Measurements from ENCODE around the gene TMEM217.

The TMEM217 gene

DNA sequence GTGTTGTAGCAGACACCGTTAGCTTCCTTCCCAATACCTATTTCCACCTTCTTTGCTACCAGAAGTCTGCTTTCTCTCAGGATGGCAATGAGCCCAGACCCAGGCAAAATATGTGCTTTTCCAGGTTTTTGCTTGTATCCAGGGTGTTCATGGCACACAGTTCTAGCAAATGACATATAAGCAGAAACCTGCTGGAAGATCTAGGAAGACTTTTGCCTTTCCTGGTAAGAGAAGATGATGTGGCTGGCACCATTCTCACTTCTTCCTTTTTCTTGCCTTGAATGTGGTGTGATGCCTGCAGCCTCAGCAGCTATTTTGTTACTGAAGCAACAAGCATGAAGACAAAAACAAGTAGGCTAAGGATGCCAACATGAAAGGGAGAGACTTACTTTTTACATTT lies 19.6 kb downstream of the TMEM217 start:
- Histone ChIP-seq H3K4me1 (ENCODE audit: control insufficient read depth, insufficient read depth, low read length, poor library complexity, severe bottlenecking) (peaks cover 4% of the 10 kb centered on the region), H3K9me3 (ENCODE audit: control insufficient read depth, low read length) (no peaks in the 10 kb centered on the region)

DNA sequence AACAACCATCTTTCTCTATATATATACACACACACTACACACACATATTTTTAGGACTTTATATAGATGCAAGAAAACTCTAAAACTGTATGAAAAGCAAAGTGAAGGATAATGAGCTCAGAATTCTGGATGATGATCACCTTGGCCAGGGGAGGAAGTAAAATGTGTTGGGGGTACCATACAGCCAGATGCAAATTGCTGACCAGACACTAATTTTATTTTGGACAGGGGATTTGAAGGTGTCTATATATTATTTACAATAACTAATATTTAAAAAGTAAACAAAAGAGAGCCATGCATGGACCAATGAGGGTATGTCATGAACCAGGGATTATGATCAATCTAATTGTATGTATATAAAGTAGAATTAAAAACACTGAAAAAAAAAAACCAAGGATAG lies 20.2 kb downstream of the TMEM217 start:
- Histone ChIP-seq H3K9me3 (ENCODE audit: control insufficient read depth, low read length) (no peaks in the 10 kb centered on the region), H3K36me3 (ENCODE audit: control insufficient read depth, insufficient read depth, low read length) (no peaks in the 10 kb centered on the region), H3K27ac (ENCODE audit: insufficient read depth, low read length, poor library complexity, severe bottlenecking) (no peak overlapping the region), H3K27me3 (replicated peaks; ENCODE audit: control insufficient read depth, insufficient read depth, low read length, poor library complexity, severe bottlenecking) (no peaks in the 10 kb centered on the region), H3K4me1 (ENCODE audit: control insufficient read depth, insufficient read depth, low read length, poor library complexity, severe bottlenecking) (peaks cover 4% of the 10 kb centered on the region), H3K4me3 (ENCODE audit: insufficient read depth, low read depth, low read length, poor library complexity, severe bottlenecking) (no peak overlapping the region)
- DNase-seq = no peak

More for the DNA sequence above, 19.6 kb downstream of the TMEM217 start:
- Histone ChIP-seq H3K27ac (ENCODE audit: insufficient read depth, low read length, poor library complexity, severe bottlenecking) (no peak overlapping the region), H3K36me3 (ENCODE audit: control insufficient read depth, insufficient read depth, low read length) (no peaks in the 10 kb centered on the region), H3K4me3 (ENCODE audit: insufficient read depth, low read depth, low read length, poor library complexity, severe bottlenecking) (no peak overlapping the region), H3K27me3 (replicated peaks; ENCODE audit: control insufficient read depth, insufficient read depth, low read length, poor library complexity, severe bottlenecking) (no peaks in the 10 kb centered on the region)
- no peak for DNase-seq

DNA sequence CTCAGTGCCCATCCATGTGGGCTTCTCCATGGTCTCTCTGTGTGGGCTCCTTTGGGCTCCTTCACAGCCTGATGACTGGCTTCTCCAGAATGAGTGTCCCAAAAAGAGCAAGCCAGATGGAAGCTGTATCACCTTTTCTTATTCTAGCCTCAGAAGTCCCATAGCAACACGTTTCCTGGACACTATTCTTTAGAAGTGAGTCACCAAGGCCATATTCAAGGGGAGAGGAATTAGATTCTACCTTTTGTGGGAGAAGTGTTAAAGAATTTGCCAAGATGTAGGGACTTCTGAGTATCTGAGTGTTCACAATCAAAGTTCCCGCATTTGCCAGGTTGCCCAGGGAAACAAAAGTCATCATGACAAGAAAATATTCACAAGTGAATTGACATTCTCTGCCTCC lies 21.0 kb downstream of the TMEM217 start:
- H3K36me3 ChIP-seq (ENCODE audit: control insufficient read depth, insufficient read depth, low read length) = no peaks in the 10 kb centered on the region
- H3K9me3 ChIP-seq (ENCODE audit: control insufficient read depth, low read length) = no peaks in the 10 kb centered on the region
- H3K4me1 ChIP-seq (ENCODE audit: control insufficient read depth, insufficient read depth, low read length, poor library complexity, severe bottlenecking) = peaks cover 4% of the 10 kb centered on the region
- no peak overlapping the region for H3K4me3 ChIP-seq (ENCODE audit: insufficient read depth, low read depth, low read length, poor library complexity, severe bottlenecking)
- DNase-seq = no peak
- H3K27me3 ChIP-seq (replicated peaks; ENCODE audit: control insufficient read depth, insufficient read depth, low read length, poor library complexity, severe bottlenecking) = no peaks in the 10 kb centered on the region
- H3K27ac ChIP-seq (ENCODE audit: insufficient read depth, low read length, poor library complexity, severe bottlenecking) = no peak overlapping the region

GRCh38 chr6:37233541-37233940 lies 24.4 kb downstream of the TMEM217 start:
- Histone ChIP-seq H3K4me1 (ENCODE audit: control insufficient read depth, insufficient read depth, low read length, poor library complexity, severe bottlenecking) (no peaks in the 10 kb centered on the region), H3K4me3 (ENCODE audit: insufficient read depth, low read depth, low read length, poor library complexity, severe bottlenecking) (no peak overlapping the region), H3K9me3 (ENCODE audit: control insufficient read depth, low read length) (no peaks in the 10 kb centered on the region), H3K27me3 (replicated peaks; ENCODE audit: control insufficient read depth, insufficient read depth, low read length, poor library complexity, severe bottlenecking) (no peaks in the 10 kb centered on the region), H3K27ac (ENCODE audit: insufficient read depth, low read length, poor library complexity, severe bottlenecking) (no peak overlapping the region), H3K36me3 (ENCODE audit: control insufficient read depth, insufficient read depth, low read length) (no peaks in the 10 kb centered on the region)
- no peak for DNase-seq

GRCh38 chr6:37232430-37233017 lies 25.4 kb downstream of the TMEM217 start:
- no peak for DNase-seq
- Histone ChIP-seq H3K27ac (ENCODE audit: insufficient read depth, low read length, poor library complexity, severe bottlenecking) (no peak overlapping the region), H3K27me3 (replicated peaks; ENCODE audit: control insufficient read depth, insufficient read depth, low read length, poor library complexity, severe bottlenecking) (no peaks in the 10 kb centered on the region), H3K4me1 (ENCODE audit: control insufficient read depth, insufficient read depth, low read length, poor library complexity, severe bottlenecking) (no peaks in the 10 kb centered on the region), H3K4me3 (ENCODE audit: insufficient read depth, low read depth, low read length, poor library complexity, severe bottlenecking) (no peak overlapping the region), H3K9me3 (ENCODE audit: control insufficient read depth, low read length) (no peaks in the 10 kb centered on the region), H3K36me3 (ENCODE audit: control insufficient read depth, insufficient read depth, low read length) (no peaks in the 10 kb centered on the region)

DNA sequence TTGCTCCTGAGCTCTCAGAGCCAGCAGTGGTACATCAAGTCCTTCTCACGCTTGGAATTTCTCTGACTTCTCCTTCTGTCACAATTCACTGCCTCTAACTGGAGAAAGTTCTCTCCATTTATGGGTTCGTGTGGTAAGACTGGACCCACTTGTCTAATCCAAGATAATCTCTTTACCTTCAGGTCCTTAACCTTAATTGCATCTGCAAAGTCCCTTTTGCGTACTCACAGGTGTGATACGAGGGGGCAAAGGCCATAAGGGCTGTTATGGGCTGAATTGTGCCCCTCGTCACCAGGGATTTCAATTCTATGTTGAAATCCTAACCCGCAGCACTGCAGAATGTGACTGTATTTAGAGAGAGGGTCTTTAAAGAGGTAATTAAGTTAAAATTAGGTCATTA lies 27.8 kb downstream of the TMEM217 start:
- no peaks in the 10 kb centered on the region for H3K27me3 ChIP-seq (replicated peaks; ENCODE audit: control insufficient read depth, insufficient read depth, low read length, poor library complexity, severe bottlenecking)
- no peak overlapping the region for H3K4me3 ChIP-seq (ENCODE audit: insufficient read depth, low read depth, low read length, poor library complexity, severe bottlenecking)
- H3K4me1 ChIP-seq (ENCODE audit: control insufficient read depth, insufficient read depth, low read length, poor library complexity, severe bottlenecking) = no peaks in the 10 kb centered on the region
- no peak overlapping the region for H3K27ac ChIP-seq (ENCODE audit: insufficient read depth, low read length, poor library complexity, severe bottlenecking)
- no peaks in the 10 kb centered on the region for H3K36me3 ChIP-seq (ENCODE audit: control insufficient read depth, insufficient read depth, low read length)
- no peaks in the 10 kb centered on the region for H3K9me3 ChIP-seq (ENCODE audit: control insufficient read depth, low read length)
- no peak for DNase-seq

DNA sequence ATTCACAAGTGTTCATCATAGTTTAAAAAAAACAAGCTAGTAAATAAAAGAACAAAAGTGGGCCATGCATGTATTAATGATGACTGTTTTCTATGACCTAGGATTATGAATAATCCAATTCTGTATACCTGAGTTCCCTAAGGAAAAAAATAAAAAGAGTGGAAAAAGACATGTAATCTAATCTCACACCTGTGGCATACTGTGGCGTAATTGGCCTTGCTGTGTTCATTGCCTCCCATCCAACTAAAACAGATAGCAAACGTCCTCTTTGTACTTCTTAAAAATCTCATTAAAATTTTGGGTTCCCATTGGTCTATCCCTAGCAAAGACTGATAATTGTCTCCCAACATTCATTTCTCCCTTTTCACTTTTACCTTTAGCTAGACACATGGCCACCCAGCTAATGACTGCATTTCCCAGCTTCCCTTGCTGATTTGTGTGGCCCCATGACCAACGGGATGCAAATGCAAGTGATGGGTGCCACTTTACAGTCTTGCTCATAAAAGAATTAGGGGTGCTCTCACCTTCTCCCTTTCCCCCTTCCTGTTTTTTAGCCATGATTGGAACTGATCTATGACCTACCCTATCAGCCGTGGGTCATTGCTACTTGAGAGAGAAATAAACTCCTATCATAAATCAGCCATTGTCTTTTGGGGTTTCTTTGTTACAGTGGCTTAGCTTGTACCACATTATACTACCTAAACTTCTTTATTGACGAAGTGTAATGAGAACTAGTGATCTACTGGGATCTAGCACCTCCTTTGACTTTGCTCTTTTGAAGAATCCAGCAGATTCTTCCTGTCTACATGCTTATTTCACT lies 32.4 kb downstream of the TMEM217 start:
- Histone ChIP-seq H3K9me3 (ENCODE audit: control insufficient read depth, low read length) (no peaks in the 10 kb centered on the region), H3K4me3 (ENCODE audit: insufficient read depth, low read depth, low read length, poor library complexity, severe bottlenecking) (no peak overlapping the region), H3K27me3 (replicated peaks; ENCODE audit: control insufficient read depth, insufficient read depth, low read length, poor library complexity, severe bottlenecking) (no peaks in the 10 kb centered on the region), H3K4me1 (ENCODE audit: control insufficient read depth, insufficient read depth, low read length, poor library complexity, severe bottlenecking) (peaks cover 5% of the 10 kb centered on the region), H3K36me3 (ENCODE audit: control insufficient read depth, insufficient read depth, low read length) (no peaks in the 10 kb centered on the region), H3K27ac (ENCODE audit: insufficient read depth, low read length, poor library complexity, severe bottlenecking) (no peak overlapping the region)
- DNase-seq = no peak

DNA sequence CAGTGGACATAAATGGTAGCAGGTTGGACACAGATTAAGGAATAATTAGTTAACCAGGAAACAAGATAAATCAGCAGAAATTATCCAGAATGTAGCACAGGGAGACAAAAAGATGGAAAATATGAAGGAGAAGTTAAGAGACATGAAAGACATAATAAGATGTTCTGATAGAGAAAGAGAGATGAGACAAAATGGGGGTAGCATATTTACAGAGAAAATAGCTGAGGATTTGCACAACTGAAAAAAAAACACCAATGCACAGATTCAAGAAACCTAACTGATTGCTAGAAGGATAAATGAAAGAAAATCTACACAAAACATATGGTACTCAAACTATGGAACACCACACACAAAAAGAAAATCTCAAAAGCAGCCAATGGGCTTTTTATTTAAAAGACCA lies 35.0 kb downstream of the TMEM217 start:
- Histone ChIP-seq H3K27me3 (replicated peaks; ENCODE audit: control insufficient read depth, insufficient read depth, low read length, poor library complexity, severe bottlenecking) (no peaks in the 10 kb centered on the region), H3K36me3 (ENCODE audit: control insufficient read depth, insufficient read depth, low read length) (no peaks in the 10 kb centered on the region), H3K27ac (ENCODE audit: insufficient read depth, low read length, poor library complexity, severe bottlenecking) (no peak overlapping the region), H3K9me3 (ENCODE audit: control insufficient read depth, low read length) (no peaks in the 10 kb centered on the region), H3K4me3 (ENCODE audit: insufficient read depth, low read depth, low read length, poor library complexity, severe bottlenecking) (peak overlapping the region; percentile 66), H3K4me1 (ENCODE audit: control insufficient read depth, insufficient read depth, low read length, poor library complexity, severe bottlenecking) (peaks cover 5% of the 10 kb centered on the region)
- DNase-seq = no peak

DNA sequence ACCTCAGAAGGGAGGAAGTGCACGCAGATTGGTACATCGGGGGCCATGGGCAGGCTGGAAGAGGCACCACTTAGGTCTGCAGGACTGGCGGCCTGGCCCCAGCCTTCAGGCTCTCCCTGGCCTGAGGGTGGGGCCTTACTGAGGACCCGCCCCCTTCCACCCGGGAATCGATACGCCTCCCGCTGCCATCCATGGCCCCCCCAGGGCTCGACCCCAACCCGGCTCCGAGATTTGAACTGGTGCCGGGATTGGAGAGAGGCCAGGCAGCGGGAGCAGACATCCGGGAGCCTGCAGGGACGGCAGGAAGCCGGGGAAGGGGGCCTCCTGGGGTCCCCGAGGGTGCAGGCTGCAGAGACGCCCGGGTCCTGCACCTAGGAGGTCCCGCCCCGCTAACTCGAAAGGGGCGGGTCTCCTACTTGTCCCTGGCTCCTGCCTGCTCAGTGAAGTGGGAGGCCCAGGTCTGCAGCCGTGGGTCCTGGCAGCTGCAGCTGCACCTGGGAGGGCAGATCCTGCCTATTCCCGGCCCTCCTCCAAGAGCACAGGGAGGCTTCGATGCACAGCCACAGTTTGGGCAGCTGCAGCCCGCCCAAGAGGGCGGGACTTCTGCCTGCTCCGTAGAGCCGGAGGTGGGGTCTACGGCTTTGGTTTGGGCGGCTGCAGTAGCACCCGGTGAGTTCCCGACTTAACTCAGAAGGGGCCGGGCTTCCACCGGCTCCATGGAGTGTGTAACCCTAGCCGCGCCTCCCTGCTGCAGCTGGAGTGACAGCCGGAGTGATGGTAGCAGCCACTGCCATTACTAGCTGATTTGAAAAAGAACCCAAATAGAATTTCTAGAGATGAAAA lies 35.6 kb downstream of the TMEM217 start:
- no peaks in the 10 kb centered on the region for H3K9me3 ChIP-seq (ENCODE audit: control insufficient read depth, low read length)
- no peaks in the 10 kb centered on the region for H3K27me3 ChIP-seq (replicated peaks; ENCODE audit: control insufficient read depth, insufficient read depth, low read length, poor library complexity, severe bottlenecking)
- no peak overlapping the region for H3K27ac ChIP-seq (ENCODE audit: insufficient read depth, low read length, poor library complexity, severe bottlenecking)
- peaks cover 5% of the 10 kb centered on the region for H3K4me1 ChIP-seq (ENCODE audit: control insufficient read depth, insufficient read depth, low read length, poor library complexity, severe bottlenecking)
- peak; percentile 24 to 56 (median 43) for DNase-seq
- H3K4me3 ChIP-seq (ENCODE audit: insufficient read depth, low read depth, low read length, poor library complexity, severe bottlenecking) = peak overlapping the region; percentile 66
- no peaks in the 10 kb centered on the region for H3K36me3 ChIP-seq (ENCODE audit: control insufficient read depth, insufficient read depth, low read length)

Measured in effector memory CD4-positive, alpha-beta T cell (primary cell).